Measurements from ENCODE around the gene YPEL2.
"Not testable (repeated sequence)": the region's sequence is repeated elsewhere in the genome, so short reads cannot be mapped to it uniquely, and the experiment has no call there.

Gene YPEL2

GRCh38 chr17:59406808-59407381 lies 75.4 kb downstream of the YPEL2 start:
- peak; percentile 86 for DNase-seq (ENCODE audit: low read depth)

- DNase-seq (ENCODE audit: low read depth) = no peak
These were observed 78.0 kb downstream of the YPEL2 start for GRCh38 chr17:59409336-59410048.

- DNase-seq (ENCODE audit: low read depth) = no peak
These were observed 78.6 kb downstream of the YPEL2 start for GRCh38 chr17:59410049-59410437.

GRCh38 chr17:59412431-59412830 lies 81.0 kb downstream of the YPEL2 start:
- DNase-seq (ENCODE audit: low read depth) = not testable (repeated sequence)

GRCh38 chr17:59413014-59413766 lies 81.7 kb downstream of the YPEL2 start:
- no peak for DNase-seq (ENCODE audit: low read depth)

- DNase-seq (ENCODE audit: low read depth) = no peak
These were observed 83.9 kb downstream of the YPEL2 start for GRCh38 chr17:59415397-59415796.

- no peak for DNase-seq (ENCODE audit: low read depth)
These were observed 84.7 kb downstream of the YPEL2 start for GRCh38 chr17:59416184-59416583.

GRCh38 chr17:59417452-59417851 lies 86.0 kb downstream of the YPEL2 start:
- DNase-seq (ENCODE audit: low read depth) = no peak

- no peak for DNase-seq (ENCODE audit: low read depth)
These were observed 87.3 kb downstream of the YPEL2 start for GRCh38 chr17:59418732-59419166.

GRCh38 chr17:59420901-59421300 lies 89.4 kb downstream of the YPEL2 start:
- DNase-seq (ENCODE audit: low read depth) = no peak

- DNase-seq (ENCODE audit: low read depth) = no peak
These were observed 90.3 kb downstream of the YPEL2 start for GRCh38 chr17:59421722-59422121.

- peak; percentile 76 for DNase-seq (ENCODE audit: low read depth)
These were observed 91.8 kb downstream of the YPEL2 start for GRCh38 chr17:59423137-59423724.

GRCh38 chr17:59423903-59424302 lies 92.4 kb downstream of the YPEL2 start:
- DNase-seq (ENCODE audit: low read depth) = no peak

GRCh38 chr17:59424331-59424730 lies 92.9 kb downstream of the YPEL2 start:
- no peak for DNase-seq (ENCODE audit: low read depth)

GRCh38 chr17:59425085-59425931 lies 93.9 kb downstream of the YPEL2 start:
- peak; percentile 87 for DNase-seq (ENCODE audit: low read depth)

GRCh38 chr17:59426031-59426430 lies 94.6 kb downstream of the YPEL2 start:
- no peak for DNase-seq (ENCODE audit: low read depth)

- DNase-seq (ENCODE audit: low read depth) = peak; percentile 92
These were observed 96.0 kb downstream of the YPEL2 start for GRCh38 chr17:59427425-59427921.

GRCh38 chr17:59427996-59428395 lies 96.5 kb downstream of the YPEL2 start:
- DNase-seq (ENCODE audit: low read depth) = peak; percentile 49

GRCh38 chr17:59428916-59429485 lies 97.5 kb downstream of the YPEL2 start:
- DNase-seq (ENCODE audit: low read depth) = no peak

- DNase-seq (ENCODE audit: low read depth) = no peak
These were observed 100.1 kb downstream of the YPEL2 start for GRCh38 chr17:59431601-59432000.

- no peak for DNase-seq (ENCODE audit: low read depth)
These were observed 101.2 kb downstream of the YPEL2 start for GRCh38 chr17:59432657-59433056.

All from EH (cell line).